Articular chondrocyte of knee joint (primary cell): Measurements from ENCODE around the gene ATP13A1. TPM values are rescaled to one million over a fixed set of nuclear protein-coding genes. Genes with fewer than 3 reads are reported as not detected.

Experiments
- small RNA-seq: library from RNA; depleted of rRNA; stranded (forward); fragments of <200 nt; gene quantifications from one replicate; pipeline ENCODE3, GENCODE V24; 2012
- total RNA-seq: library from RNA; depleted of rRNA; stranded (reverse); fragments of >200 nt; gene quantifications from 2 replicates; pipeline ENCODE4 v1.2.3, GENCODE V29; 2012

The ATP13A1 gene
- 32.0 and 33.2 TPM in 2 replicates for total RNA-seq

DNA sequence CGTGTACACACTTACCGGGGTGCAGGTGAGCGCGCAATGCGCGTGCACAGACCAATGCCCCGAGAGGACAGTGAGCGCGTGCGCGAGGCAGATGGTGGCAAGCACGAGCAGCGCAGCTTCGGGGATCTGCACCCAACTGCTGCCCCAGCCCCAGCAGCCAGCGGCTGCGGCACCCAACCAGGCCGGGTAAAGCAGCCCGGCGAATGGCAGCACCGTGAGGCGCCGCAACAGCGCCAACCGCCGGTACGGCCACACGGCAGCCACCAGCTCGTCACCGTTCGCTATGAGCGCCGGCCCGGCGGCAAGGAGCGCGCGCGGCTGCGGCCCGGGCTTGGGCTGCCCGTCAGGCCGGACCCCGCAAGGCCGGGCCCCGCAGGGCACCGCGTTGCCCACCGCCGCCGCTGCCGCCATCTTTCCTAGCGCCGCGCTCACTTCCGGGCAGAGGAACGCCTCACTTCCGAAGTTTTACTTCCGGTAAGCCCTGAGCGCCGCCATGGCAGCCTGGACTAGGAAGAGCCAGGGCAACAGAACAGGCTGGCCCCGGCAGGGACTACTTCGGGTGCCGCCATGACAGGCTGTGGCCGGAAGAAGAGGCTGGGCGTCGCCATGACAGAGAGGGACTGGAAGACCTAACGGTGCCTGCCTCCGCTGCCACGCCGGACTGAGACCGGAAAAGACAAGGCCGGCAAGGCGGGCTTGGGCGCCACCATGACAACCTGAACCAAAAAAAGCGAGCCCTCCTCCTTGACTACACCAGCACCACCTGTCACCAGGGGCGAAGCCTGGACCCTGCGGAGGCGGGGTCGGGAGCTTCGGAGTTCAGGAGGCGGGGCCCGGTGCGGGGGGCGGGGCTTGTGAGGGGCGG is at the start of gene ATP13A1:
TSS of gene ATP13A1 (minus strand) at position 421 of the 865 bp plus-strand sequence. CDS start at position 411, 10 bp downstream.

DNA sequence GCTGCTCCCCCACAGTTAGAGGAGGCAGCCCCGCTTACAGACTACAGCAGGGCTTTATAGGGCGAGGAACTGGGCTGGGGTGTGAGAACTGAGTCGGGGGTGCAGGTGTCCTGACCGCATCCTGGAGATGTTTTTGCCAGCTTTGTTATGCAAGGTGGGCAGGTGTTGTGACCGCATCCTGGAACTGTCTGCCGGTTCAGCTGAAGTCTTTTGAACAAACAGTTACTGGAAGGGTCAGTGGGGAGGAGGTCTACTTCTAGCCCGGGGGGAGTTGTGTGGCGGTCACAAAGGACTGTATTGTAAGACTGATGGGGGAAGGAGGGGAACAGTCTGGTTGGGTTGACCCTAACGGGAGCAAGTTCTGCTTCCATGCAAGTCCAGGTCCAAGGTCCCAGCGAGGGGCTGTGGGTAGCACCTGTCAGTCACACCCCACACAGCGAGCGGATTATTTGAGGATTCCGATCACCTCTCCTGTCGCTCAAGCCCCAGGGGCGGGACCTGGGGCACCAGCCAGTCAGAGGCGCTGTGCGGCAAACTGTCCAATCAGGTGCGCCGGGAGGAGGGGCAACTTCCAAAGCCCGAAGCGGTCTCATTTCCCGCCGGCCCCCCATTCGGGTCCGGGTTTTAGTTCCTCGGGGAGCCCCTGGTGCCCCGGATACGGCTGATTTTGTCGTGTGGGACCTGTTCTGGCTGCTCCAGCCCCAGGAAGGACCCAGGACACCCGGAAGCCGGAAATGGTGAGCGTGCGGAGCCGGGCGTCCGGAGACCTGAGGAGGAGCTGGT is 4.9 kb upstream of the ATP13A1 start, which contains the start of gene ZNF101:
TSS of gene ZNF101 (plus strand) at position 610 of the 783 bp plus-strand sequence. CDS start at position 735, 125 bp downstream.

DNA sequence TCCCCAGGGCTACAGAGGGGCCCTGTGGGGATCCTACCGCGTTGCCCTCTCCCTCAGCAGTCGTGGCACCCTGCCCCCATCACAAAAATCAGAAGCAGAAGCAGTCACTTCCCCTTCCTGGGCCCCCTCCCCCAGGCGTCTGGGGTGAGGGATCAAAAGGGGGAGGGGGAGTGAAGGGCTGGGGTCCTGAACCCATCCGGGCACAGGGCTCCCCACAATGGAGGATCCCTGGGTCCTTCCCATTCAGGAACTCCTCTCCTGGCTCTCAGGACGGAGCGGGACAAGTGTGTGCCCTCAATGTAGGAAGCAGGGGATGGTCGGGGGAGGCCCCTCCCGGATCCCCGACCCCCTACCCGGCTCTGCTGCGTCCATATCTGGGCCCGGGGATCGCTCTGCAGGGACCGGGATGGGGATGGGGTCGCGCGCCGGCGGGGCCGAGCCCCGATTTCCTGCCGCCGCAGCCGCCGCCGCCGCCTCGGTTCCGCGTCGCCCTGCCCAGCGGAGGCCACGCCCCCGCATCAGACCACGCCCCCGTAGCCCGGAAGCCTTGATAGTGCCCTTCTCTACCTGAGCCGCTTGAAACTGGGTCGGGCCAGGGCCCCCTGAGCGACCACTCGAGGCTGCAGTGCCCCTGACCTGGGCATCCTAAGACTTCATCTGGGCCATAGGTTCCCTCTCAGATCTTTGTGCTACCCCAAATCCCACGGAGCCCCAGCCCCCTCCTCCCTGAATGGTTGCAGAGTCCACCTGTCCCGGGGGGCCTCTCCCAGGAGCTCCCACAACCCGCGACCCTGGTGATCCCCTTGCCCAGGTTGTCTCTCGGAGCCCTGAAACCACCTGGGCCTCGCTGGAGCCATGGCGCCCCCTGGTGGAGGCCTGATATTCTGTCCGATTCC is 20.1 kb downstream of the ATP13A1 start, which contains the start of gene GMIP:
TSS of gene GMIP (minus strand) at position 500 of the 896 bp plus-strand sequence. CDS start at position 372, 128 bp downstream.

DNA sequence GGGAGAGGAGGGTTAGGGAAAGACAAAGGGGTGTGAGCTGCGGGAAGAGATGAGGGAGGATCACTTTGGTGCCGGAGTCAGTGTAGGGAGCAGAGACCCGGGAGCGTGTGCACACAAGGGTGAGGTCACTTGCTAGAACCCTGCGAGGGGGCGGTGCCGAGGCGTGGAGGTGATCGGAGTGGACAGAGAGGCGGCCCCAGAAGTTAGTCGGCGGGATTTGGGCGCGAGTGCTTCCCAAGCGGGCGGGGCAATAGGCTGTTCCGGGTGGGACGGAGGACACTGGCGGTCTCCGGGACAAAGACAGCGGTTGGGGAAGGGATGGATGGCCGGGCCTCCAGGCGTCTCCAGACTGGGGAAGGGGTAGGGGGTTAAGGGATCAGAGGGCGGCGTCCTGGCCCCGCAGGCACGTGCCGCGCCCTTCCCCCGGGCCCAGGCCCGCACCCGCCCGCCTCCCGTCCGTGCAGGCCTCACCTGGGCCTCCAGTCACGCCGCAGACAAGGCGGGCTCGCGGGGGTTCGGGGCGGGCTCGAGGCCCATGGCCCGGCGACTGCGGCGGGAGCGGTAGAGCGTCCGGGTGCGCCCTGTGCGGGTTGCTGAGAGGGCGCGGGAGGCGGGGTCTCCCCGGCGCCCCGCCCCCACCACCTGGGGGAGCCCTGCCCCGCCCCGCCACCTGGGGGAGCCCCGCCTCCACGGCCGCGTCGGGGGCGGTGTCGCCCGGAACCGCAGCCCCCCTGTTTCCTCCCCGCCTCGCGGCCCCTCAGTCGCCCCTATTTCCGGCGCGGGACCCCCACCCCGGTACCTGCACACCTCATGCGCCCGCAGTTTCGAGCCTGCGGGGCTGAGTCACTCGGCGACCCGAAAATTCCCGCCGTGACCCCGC is 35.6 kb downstream of the ATP13A1 start, which contains the start of gene LPAR2:
TSS of gene LPAR2 (minus strand) at position 600 of the 880 bp plus-strand sequence. CDS start 945 bp downstream, outside the sequence.

DNA sequence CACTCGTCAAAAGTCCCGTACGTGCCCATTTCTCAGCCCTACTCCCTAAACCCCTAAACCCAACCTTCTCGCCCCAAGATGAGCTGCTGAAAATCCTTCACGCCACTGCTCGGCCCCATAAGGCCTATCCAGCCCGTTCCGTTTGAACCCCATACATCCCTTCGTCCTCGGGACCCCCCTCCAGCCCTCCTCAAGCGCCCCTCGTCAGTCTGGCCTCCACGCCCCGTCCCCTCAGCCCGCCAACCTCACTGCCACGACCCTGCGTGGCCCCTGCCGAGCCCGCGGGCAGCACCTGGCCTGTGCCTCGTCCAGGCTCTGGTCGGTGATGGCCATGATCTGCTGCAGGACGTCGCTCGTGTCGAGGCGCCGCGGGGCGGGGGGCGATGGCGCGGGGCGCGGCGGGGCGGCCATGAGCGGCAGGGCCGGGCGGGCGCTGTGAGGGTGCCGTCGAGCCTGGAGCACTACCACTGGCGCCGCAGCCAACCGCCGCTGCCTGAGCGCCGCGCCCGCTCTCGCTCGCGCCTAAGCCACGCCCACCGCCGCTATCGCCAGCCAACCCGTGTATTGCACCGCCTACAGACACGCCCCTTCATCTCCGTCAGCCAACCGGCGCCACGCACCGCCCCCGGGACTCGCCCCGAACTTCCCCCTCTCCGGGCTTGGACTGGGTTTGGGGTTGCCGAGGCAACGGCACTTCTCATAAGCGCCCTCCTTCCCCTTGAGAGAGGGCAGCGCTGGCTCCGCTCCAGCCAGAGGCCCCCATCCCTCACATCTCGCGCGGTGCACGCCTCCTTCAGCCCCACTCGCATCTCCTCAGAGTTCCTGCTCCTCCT is 45.0 kb downstream of the ATP13A1 start, which contains the start of gene PBX4:
TSS of gene PBX4 (minus strand) at position 469 of the 833 bp plus-strand sequence. CDS start at position 411, 58 bp downstream.

Small RNA genes within 50 kb of the gene (small RNA-seq; reads per million reads assigned to genes)
- gene AC011458.2: not detected

Other genes with a start within 250 kb of the ATP13A1 start
- 1.1 and 1.2 TPM in 2 replicates for gene TSSK6, start 148.1 kb downstream of the ATP13A1 start, total RNA-seq
- gene NDUFA13, start 147.5 kb downstream of the ATP13A1 start, total RNA-seq: 127 and 221 TPM in 2 replicates
- gene YJEFN3, start 134.8 kb downstream of the ATP13A1 start, total RNA-seq: 0.54 and 0.65 TPM in 2 replicates
- gene CILP2, start 125.4 kb downstream of the ATP13A1 start, total RNA-seq: 0.65 and 0.91 TPM in 2 replicates
- 1.6 and 2.6 TPM in 2 replicates for gene PBX4, start 45.0 kb downstream of the ATP13A1 start, total RNA-seq
- 0.78 and 1.5 TPM in 2 replicates for gene LPAR2, start 35.5 kb downstream of the ATP13A1 start, total RNA-seq
- 2.5 and 5.6 TPM in 2 replicates for gene GMIP, start 20.0 kb downstream of the ATP13A1 start, total RNA-seq
- gene ZNF101, start 5.2 kb upstream of the ATP13A1 start, total RNA-seq: 9.6 and 10.1 TPM in 2 replicates
- 7.8 and 10.5 TPM in 2 replicates for gene ZNF14, start 69.4 kb upstream of the ATP13A1 start, total RNA-seq
- gene ZNF506, start 158.1 kb upstream of the ATP13A1 start, total RNA-seq: 18.2 and 33.1 TPM in 2 replicates
- 5.5 and 8.4 TPM in 2 replicates for gene ZNF253, start 202.2 kb upstream of the ATP13A1 start, total RNA-seq
- gene ZNF93, start 237.3 kb upstream of the ATP13A1 start, total RNA-seq: 3.5 and 7.2 TPM in 2 replicates